Activated CD8-positive, alpha-beta memory T cell treated with anti-CD3 and anti-CD28 coated beads, Interleukin-2, amount 50 U/mL, for 4 hours (primary cell): Measurements from ENCODE around the gene NUDT15.
"Not testable (repeated sequence)": the region's sequence is repeated elsewhere in the genome, so short reads cannot be mapped to it uniquely, and the experiment has no call there.

Experiments
- DNase-seq: peaks from one replicate; pipeline ENCODE4 v3.0.0-alpha.2; 2020

The NUDT15 gene

GRCh38 chr13:48043789-48044503 lies 6.4 kb downstream of the NUDT15 start:
- no peak for DNase-seq

GRCh38 chr13:48050550-48050949 lies 13.0 kb downstream of the NUDT15 start:
- no peak for DNase-seq

- no peak for DNase-seq
Measured at GRCh38 chr13:48054601-48055000, 17.1 kb downstream of the NUDT15 start.

- no peak for DNase-seq
Measured at GRCh38 chr13:48055712-48056111, 18.2 kb downstream of the NUDT15 start.

GRCh38 chr13:48058536-48058935 lies 21.0 kb downstream of the NUDT15 start:
- not testable (repeated sequence) for DNase-seq

GRCh38 chr13:48059951-48060350 lies 22.4 kb downstream of the NUDT15 start:
- DNase-seq = not testable (repeated sequence)

- no peak for DNase-seq
Measured at GRCh38 chr13:48066310-48066989, 28.9 kb downstream of the NUDT15 start.

GRCh38 chr13:48068036-48068435 lies 30.5 kb downstream of the NUDT15 start:
- no peak for DNase-seq

- DNase-seq = no peak
Measured at GRCh38 chr13:48068952-48069351, 31.4 kb downstream of the NUDT15 start.

- DNase-seq = no peak
Measured at GRCh38 chr13:48069573-48069972, 32.0 kb downstream of the NUDT15 start.

GRCh38 chr13:48070942-48071341 lies 33.4 kb downstream of the NUDT15 start:
- no peak for DNase-seq

- DNase-seq = no peak
Measured at GRCh38 chr13:48072304-48072703, 34.8 kb downstream of the NUDT15 start.

GRCh38 chr13:48072787-48073186 lies 35.3 kb downstream of the NUDT15 start:
- DNase-seq = no peak

- DNase-seq = no peak
Measured at GRCh38 chr13:48074006-48074405, 36.5 kb downstream of the NUDT15 start.

- DNase-seq = no peak
Measured at GRCh38 chr13:48078251-48078656, 40.7 kb downstream of the NUDT15 start.

GRCh38 chr13:48081739-48082138 lies 44.2 kb downstream of the NUDT15 start:
- DNase-seq = no peak

- DNase-seq = no peak
Measured at GRCh38 chr13:48086272-48086671, 48.7 kb downstream of the NUDT15 start.

GRCh38 chr13:48093588-48093987 lies 56.1 kb downstream of the NUDT15 start:
- no peak for DNase-seq

GRCh38 chr13:48094404-48094780 lies 56.9 kb downstream of the NUDT15 start:
- DNase-seq = no peak

- DNase-seq = peak; percentile 98
Measured at GRCh38 chr13:48094781-48095502, 57.4 kb downstream of the NUDT15 start, which contains the start of gene MED4. Gene MED4, minus strand, starts transcription at chr13:48095104. Its CDS starts 26 bp downstream, at chr13:48095078.

GRCh38 chr13:48096670-48097069 lies 59.1 kb downstream of the NUDT15 start:
- DNase-seq = no peak
